GM21367 (cell line): ENCODE data around the gene TRIM67.

ENCODE experiments used
- ATAC-seq: cut with Tn5 transposase; IDR thresholded peaks from one replicate; pipeline ENCODE4 v1.9.1; 2021; ENCODE audit not compliant: unreplicated experiment

Gene TRIM67

DNA sequence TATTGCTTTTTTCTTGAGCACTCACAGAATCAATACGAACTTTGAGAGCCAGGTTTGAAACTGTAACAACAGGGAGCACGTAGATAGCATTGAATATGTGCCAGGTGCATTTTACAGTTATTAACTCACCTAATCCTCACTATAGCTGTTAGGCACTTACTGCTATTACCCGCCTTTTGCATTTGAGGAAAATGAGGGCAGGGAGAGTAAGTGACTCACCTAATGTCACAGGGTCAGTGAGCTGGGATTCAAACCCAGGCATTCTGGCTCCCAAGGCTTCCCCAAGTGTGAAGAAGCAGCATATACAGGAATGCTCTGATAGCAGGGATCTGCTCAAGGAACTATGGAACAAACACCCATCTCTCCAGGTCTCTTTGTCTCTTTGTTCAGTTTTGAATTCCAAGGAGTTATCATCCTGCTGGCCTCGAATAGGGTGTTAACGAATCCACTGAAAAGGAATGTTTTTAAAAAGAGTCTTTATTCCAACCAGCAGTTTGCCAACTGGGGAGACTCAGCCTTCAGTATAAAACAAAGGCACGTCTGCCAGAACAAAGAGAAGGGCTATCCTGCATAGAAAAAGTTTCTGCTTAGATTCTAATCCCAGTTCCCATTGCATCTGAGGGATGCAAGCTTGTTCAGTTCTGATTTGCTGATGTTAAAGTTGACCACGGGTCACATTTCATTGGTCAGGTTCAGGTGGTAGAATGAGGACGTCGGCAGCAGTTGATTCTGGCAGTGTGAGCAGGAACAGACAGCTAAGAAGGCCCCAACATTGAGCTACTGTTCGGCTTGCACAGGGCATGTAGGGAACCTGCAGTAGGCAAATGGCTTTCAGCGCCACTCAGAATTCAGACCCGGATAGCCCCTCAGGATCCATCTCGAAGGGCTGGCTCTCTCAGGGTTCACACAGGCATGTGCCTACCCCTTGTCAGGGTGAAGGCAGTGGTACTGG, 22.1 kb downstream of the TRIM67 start:
- ATAC-seq, result no peak

DNA sequence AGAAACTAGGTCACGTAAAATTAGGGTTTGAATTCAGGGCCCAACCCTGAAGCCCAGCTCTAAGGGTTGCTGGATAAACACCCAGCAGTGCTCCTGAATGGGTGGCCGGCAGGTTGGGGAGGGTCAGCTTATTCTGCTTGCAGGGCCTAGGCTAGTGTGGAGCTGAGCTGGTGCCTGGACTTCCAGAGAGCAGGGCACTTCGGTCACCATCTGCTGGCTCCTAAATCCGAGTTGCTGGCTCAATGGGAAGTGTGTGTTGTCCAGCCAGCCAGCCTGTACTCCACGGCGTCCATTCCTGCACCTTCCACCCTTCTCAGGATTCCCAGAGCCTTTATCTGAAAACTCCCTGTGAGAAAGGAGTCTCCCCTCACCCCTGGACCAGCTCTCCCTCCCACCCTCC, 23.0 kb downstream of the TRIM67 start:
- ATAC-seq, result no peak

- no peak for ATAC-seq
These were observed 23.5 kb downstream of the TRIM67 start for GRCh38 chr1:231185391-231185790.

GRCh38 chr1:231186356-231187115, 24.7 kb downstream of the TRIM67 start:
- no peak for ATAC-seq

DNA sequence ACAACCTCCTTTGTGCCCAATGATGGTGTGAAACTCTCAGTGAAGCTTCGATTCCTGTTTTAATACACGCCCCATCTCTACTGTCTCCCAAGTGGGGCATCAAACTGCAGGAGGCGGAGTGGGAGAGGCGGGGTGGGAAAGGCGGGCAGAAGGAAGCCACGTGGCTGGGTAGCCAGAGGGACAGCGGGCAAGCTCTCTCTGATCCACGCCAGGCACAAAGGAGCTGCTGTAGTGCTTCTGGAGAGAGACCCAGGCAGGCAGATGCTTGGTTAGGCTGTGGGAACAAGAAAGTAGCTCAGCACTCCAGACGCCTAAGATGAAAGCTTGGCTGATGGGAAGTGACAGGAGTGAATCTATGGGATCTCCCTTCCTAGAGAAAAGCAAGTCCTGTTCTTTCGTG, 25.7 kb downstream of the TRIM67 start:
- ATAC-seq, result no peak

DNA sequence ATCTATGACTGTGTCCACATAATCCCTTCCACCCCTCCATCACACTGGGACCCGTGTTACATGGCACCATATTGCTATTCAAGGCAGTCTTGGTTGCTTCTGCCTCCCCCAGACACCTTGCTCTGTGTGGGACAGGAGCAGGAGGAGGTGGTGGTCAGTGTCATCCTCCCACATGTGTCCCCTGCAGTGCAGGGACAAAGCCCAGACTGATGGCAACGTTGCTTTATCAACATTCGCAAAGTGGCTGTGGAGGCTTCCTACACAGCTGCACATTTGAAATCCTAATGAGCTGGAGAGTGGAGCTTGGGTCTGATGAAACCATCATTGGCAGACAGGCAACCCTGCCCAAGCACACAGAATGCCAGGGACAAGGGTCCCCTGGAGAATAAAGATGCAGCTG, 26.2 kb downstream of the TRIM67 start:
- ATAC-seq, result no peak

DNA sequence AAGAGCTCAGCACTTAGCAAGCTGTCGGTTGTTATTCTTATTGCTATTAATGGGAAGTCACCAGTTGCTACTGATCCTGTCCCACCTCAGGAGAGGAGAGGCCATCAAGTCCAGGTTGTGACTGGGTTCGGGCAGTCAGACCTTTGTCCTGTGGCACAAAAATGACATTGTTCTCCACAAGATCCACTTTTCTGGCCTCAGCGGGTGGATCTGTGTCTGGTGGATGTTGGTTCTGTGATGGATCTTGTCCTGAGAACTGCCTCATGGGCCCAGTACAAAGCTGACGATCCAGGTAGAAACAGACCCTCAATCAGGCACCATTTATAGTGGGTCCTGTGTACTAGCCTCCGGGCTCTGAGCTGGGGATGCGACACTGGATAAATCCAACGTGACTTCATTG, 26.9 kb downstream of the TRIM67 start:
- ATAC-seq, result no peak

- no peak for ATAC-seq
These were observed 27.9 kb downstream of the TRIM67 start for GRCh38 chr1:231189683-231190270.

- ATAC-seq, result no peak
These were observed 28.6 kb downstream of the TRIM67 start for GRCh38 chr1:231190456-231190855.

DNA sequence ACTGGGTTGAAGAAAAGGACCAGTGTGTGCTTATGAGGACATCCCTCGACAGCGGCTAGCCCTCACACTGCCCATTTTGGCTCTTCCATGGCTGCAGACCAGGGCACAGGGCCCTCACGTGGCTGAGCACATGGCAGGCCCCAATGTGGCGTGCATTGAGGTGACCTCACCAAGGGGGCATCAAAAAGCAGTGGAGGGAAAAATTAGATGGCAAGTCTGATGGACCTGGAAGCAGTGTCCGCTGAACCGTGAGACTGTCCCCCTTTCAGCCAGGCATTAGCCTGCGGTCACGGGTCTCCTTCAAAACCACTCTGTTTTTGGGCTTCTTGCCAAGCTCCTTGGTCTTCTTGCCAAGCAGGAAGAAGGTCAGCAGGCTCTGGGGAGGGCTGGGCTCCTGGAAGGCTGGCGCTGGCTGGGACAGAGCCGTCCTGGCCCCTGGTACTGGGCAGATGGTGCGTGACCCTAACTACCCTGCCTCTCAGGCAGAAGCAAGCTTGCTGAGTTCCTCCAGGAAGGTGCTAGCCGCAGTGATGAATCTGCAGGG, 30.8 kb downstream of the TRIM67 start:
- no peak for ATAC-seq

GRCh38 chr1:231193710-231194340, 32.0 kb downstream of the TRIM67 start:
- no peak for ATAC-seq

- no peak for ATAC-seq
These were observed 32.6 kb downstream of the TRIM67 start for GRCh38 chr1:231194476-231194842.

DNA sequence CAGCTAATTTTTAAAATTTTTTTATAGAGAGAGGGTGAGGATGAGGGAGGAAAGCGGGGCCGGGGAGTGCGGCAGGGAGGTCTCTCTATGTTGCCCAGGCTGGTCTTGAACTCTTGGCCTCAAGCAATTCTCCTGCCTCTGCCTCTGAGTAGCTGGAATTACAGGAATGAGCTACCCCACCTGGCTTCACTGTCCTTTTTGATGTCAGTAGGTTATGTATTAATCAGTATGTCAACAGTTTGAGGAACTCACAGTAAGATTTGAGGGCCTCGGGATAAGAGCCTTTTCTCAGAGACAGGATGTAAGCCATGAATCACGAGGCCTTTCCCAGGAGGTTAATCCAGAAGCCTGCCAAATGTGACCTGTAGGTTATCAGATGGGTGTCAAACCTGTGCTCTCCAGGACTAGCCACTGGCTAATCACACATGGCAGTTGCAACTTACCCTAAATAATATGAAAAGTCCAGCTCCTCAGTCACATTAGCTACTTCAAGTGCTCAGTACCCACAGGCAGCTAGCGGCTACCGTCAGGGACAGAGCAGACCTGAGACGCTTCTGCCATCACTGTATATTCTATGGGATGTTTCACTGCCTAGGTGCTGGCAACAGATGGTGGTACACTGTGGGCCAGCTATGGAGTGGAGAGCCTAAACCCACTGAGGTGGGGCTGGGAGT, 33.1 kb downstream of the TRIM67 start:
- no peak for ATAC-seq

DNA sequence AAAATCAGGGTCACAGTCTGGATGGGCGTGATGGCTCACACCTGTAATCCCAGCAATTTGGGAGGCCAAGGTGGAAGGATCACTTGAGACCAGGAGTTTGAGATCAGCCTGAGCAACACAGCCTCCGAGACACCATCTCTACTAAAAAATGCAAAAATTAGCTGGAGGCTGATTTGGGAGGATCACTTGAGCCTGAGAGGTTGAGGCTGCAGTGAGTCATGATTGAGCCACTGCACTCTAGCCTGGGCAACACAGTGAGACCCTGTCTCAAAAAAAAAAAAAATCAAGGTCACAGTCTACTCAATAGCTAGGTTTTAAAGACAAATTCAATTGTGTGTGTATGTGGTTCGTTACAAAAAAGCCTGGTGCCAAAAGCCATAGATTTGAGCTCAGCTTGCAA, 34.4 kb downstream of the TRIM67 start:
- ATAC-seq, result no peak

- no peak for ATAC-seq
These were observed 34.9 kb downstream of the TRIM67 start for GRCh38 chr1:231196728-231197127.

DNA sequence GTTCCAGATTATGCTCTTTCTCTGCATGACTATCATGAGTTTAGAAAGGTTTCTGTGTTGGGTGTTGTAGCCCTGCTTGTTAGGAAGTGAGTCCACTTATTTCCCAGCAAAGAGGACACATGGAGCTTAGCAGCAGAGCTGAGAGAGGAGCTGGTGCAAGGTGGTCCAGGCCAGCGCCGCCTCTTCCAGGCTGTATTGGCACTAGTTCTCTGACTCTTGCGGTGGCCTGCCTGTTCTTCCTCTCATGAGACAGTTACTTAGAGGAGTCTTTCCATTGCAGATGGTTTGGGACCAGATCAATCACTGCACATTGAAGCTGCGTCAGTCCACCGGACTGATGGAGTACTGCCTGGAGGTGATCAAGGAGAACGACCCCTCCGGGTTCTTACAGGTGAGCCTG, 38.0 kb downstream of the TRIM67 start:
- no peak for ATAC-seq

DNA sequence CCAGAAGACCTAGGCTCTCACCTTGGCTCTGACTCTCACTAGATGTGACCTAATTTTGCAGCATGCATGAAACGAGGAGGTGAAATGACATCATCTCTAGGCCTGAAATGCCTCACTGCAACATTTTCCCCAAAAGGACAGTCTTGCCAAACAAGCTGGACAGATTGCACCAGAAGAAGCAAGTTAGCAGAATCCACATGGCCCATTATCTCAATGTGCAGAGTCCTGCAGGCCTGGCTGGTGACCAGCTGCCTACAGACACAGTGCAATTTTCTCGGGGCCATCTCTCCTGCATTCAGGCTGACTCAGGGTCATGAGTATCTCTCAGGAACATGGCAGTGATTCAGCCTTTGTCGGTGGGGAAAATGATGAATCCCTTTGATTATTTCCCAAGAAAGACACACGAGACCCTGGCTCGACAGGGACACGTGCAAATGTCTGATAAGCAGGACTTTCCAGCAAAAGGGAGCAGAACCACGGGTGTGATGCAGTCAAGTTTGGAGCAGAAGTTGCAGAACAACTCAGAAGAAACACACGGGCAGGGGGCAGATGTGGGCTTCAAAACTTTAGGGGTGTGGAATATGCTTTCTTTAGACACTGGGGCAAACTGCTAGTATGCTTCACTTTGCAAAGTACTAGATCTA, 38.7 kb downstream of the TRIM67 start:
- ATAC-seq, result no peak

GRCh38 chr1:231201375-231201978, 39.6 kb downstream of the TRIM67 start:
- ATAC-seq, result no peak

GRCh38 chr1:231201979-231202633, 40.2 kb downstream of the TRIM67 start:
- no peak for ATAC-seq
